RCC 7860 (cell line): ENCODE measurements around the gene HNRNPAB.

Experiments used
- DNase-seq: peaks from one replicate; pipeline ENCODE4 v3.0.0-alpha.2; 2015; ENCODE audit warnings: low spot score
- FAIRE-seq: peaks from 2 replicates; lab custom pipeline; 2012; peaks lifted over from hg19 to GRCh38; lab: Jason Lieb, UNC

The HNRNPAB gene

GRCh38 chr5:178204182-178204934, at the start of gene HNRNPAB:
TSS of gene HNRNPAB (plus strand) at chr5:178204533. CDS start at chr5:178204838, 305 bp downstream.
- FAIRE-seq (peak; percentile 17), DNase-seq (peak; percentile 90)

GRCh38 chr5:178155065-178155464, 49.3 kb upstream of the HNRNPAB start:
- no peak for DNase-seq
- FAIRE-seq, result no peak

- FAIRE-seq (no peak), DNase-seq (no peak)
These were observed 44.2 kb upstream of the HNRNPAB start for GRCh38 chr5:178160176-178160575.

- FAIRE-seq (no peak), DNase-seq (no peak)
These were observed 41.9 kb upstream of the HNRNPAB start for GRCh38 chr5:178162481-178162880.

- DNase-seq (peak; percentile 58), FAIRE-seq (no peak)
These were observed 40.3 kb upstream of the HNRNPAB start for GRCh38 chr5:178163772-178164735.

- DNase-seq (no peak), FAIRE-seq (no peak)
These were observed 38.8 kb upstream of the HNRNPAB start for GRCh38 chr5:178165581-178165980.

- FAIRE-seq, result no peak
- no peak for DNase-seq
These were observed 33.9 kb upstream of the HNRNPAB start for GRCh38 chr5:178170455-178170854.

GRCh38 chr5:178174456-178174855, 29.9 kb upstream of the HNRNPAB start:
- FAIRE-seq, result no peak

GRCh38 chr5:178176791-178177190, 27.5 kb upstream of the HNRNPAB start:
- no peak for DNase-seq
- FAIRE-seq, result no peak

More at GRCh38 chr5:178174456-178174855, 29.9 kb upstream of the HNRNPAB start:
- no peak for DNase-seq

- DNase-seq (no peak), FAIRE-seq (no peak)
These were observed 26.8 kb upstream of the HNRNPAB start for GRCh38 chr5:178177569-178177968.

- DNase-seq (no peak), FAIRE-seq (no peak)
These were observed 24.0 kb upstream of the HNRNPAB start for GRCh38 chr5:178180141-178180863.

GRCh38 chr5:178182158-178182876, 22.0 kb upstream of the HNRNPAB start:
- FAIRE-seq (no peak), DNase-seq (no peak)

- no peak for DNase-seq
These were observed 17.9 kb upstream of the HNRNPAB start for GRCh38 chr5:178186427-178186826.

GRCh38 chr5:178187014-178187413, 17.3 kb upstream of the HNRNPAB start, which contains the start of gene GMCL2:
TSS of gene GMCL2 (minus strand) at chr5:178187371. CDS start at chr5:178187299, 72 bp downstream.
- no peak for FAIRE-seq

More at GRCh38 chr5:178186427-178186826, 17.9 kb upstream of the HNRNPAB start:
- no peak for FAIRE-seq

GRCh38 chr5:178189433-178189832, 14.9 kb upstream of the HNRNPAB start:
- no peak for DNase-seq
- no peak for FAIRE-seq

More at GRCh38 chr5:178187014-178187413, 17.3 kb upstream of the HNRNPAB start, which contains the start of gene GMCL2:
- no peak for DNase-seq

GRCh38 chr5:178191661-178192060, 12.7 kb upstream of the HNRNPAB start:
- FAIRE-seq (no peak), DNase-seq (no peak)

GRCh38 chr5:178192244-178192643, 12.1 kb upstream of the HNRNPAB start:
- FAIRE-seq, result no peak
- no peak for DNase-seq

- DNase-seq (no peak), FAIRE-seq (no peak)
These were observed 11.5 kb upstream of the HNRNPAB start for GRCh38 chr5:178192787-178193186.

- DNase-seq (no peak), FAIRE-seq (no peak)
These were observed 11.0 kb upstream of the HNRNPAB start for GRCh38 chr5:178193251-178193809.

- DNase-seq, result no peak
- FAIRE-seq, result no peak
These were observed 10.3 kb upstream of the HNRNPAB start for GRCh38 chr5:178194026-178194425.
